Measurements from ENCODE around the gene JPT1. TPM values are rescaled to one million over a fixed set of nuclear protein-coding genes. Genes with fewer than 3 reads are reported as not detected.

The JPT1 gene
- total RNA-seq, 1 experiment from 2014 or later, result 265 TPM

DNA sequence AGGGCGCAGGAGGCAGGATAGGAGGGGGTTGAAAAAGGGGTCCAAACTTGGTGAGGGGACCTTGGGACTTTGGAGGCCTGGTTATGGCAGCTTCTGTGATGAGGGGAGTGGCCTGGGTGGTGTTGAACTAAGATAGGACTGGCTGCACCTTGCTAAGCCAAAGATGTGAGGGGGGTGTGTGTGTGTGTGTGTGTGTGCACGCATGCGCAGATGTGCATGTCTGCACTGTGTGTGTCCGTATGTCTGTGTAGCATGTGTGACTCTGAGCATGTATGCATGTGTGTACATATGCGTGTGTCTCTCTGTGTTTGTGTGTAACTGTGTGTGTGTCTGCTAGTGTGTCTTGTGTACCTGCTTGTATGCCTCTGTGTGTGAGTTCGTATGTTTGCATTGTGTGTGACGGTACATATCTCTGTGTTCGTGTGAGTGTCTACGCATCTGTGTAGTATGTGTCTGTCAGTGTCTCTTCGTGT is 62.4 kb downstream of the JPT1 start:
- H3K23me2 ChIP-seq (ENCODE audit: insufficient read length, low read depth, low read length, poor library complexity, severe bottlenecking), result peaks cover 7% of the 10 kb centered on the region
- no peak overlapping the region for H3T11ph ChIP-seq (ENCODE audit: low read length)
- no peak overlapping the region for H2AFZ ChIP-seq (ENCODE audit: low read length)
- no peak overlapping the region for H3K18ac ChIP-seq (ENCODE audit: insufficient read length, low read depth, low read length)
- H2BK15ac ChIP-seq (ENCODE audit: low read depth, low read length), result no peak overlapping the region
- Mint-ChIP-seq H3K27me3 (ENCODE audit: low read depth) (no peaks in the 10 kb centered on the region), H3K27ac (peak overlapping the region in 2 of 3 experiments; percentile 0 to 53; a peak in 3 of 7 replicates), H3K9me3 (no peaks in the 10 kb centered on the region), H3K36me3 (ENCODE audit: insufficient read depth in 1 of 3, low read depth in 3 of 3) (peaks cover 2 to 9% (median 5%) of the 10 kb centered on the region in 3 experiments), H3K4me3 (peak overlapping the region in 1 of 2 experiments; percentile 34; a peak in 2 of 5 replicates), H3K4me1 (peaks cover 41 to 47% of the 10 kb centered on the region in 2 experiments)
- no peak overlapping the region for H3K14ac ChIP-seq (ENCODE audit: insufficient read depth, low read length)
- H2BK120ac ChIP-seq (ENCODE audit: low read depth, low read length, poor library complexity, severe bottlenecking), result no peak overlapping the region
- no peak overlapping the region for H3K4me2 ChIP-seq (ENCODE audit: insufficient read depth, insufficient read length, low read length)
- H3K79me2 ChIP-seq (ENCODE audit: insufficient read depth, low read length), result no peaks in the 10 kb centered on the region; the same call in 1 of the 2 replicates
- no peak overlapping the region for H4K8ac ChIP-seq (replicated peaks; ENCODE audit: insufficient read length, low read depth, low read length)
- WGBS (ENCODE audit: extremely low coverage, insufficient read length, low lambda C conversion rate), result no CpG with 5 or more reads among the region's 10 CpGs
- H3K4me1 ChIP-seq (ENCODE audit: insufficient read depth, low read length), result peaks cover 5% of the 10 kb centered on the region; the same call in 1 of the 2 replicates
- H3K27me3 ChIP-seq (ENCODE audit: insufficient read depth, low read length), result no peaks in the 10 kb centered on the region
- H4K91ac ChIP-seq (ENCODE audit: insufficient read length, low read depth, low read length), result no peak overlapping the region
- H4K5ac ChIP-seq (ENCODE audit: insufficient read length, low read depth, low read length), result no peak overlapping the region
- no peaks in the 10 kb centered on the region for H3K9me3 ChIP-seq (ENCODE audit: control insufficient read depth, low read depth, low read length)
- no peak for DNase-seq
- H3K4ac ChIP-seq (ENCODE audit: low read depth, low read length), result no peak overlapping the region
- no peak overlapping the region for H2AK5ac ChIP-seq (ENCODE audit: insufficient read length, low read length)
- H2BK20ac ChIP-seq (ENCODE audit: low read depth, low read length, poor library complexity, severe bottlenecking), result no peak overlapping the region
- no peaks in the 10 kb centered on the region for H3K79me1 ChIP-seq (ENCODE audit: insufficient read depth, low read depth, low read length, poor library complexity, severe bottlenecking)
- H4K20me1 ChIP-seq (ENCODE audit: control insufficient read depth, insufficient read depth, insufficient read length), result no peaks in the 10 kb centered on the region
- TF ChIP-seq, protein P1, sequence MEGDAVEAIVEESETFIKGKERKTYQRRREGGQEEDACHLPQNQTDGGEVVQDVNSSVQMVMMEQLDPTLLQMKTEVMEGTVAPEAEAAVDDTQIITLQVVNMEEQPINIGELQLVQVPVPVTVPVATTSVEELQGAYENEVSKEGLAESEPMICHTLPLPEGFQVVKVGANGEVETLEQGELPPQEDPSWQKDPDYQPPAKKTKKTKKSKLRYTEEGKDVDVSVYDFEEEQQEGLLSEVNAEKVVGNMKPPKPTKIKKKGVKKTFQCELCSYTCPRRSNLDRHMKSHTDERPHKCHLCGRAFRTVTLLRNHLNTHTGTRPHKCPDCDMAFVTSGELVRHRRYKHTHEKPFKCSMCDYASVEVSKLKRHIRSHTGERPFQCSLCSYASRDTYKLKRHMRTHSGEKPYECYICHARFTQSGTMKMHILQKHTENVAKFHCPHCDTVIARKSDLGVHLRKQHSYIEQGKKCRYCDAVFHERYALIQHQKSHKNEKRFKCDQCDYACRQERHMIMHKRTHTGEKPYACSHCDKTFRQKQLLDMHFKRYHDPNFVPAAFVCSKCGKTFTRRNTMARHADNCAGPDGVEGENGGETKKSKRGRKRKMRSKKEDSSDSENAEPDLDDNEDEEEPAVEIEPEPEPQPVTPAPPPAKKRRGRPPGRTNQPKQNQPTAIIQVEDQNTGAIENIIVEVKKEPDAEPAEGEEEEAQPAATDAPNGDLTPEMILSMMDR (conservative IDR thresholded peaks at IDR 0.05), result no peak
- no peak overlapping the region for H2BK5ac ChIP-seq (ENCODE audit: insufficient read length, low read length)
- no peak overlapping the region for H3K23ac ChIP-seq (ENCODE audit: insufficient read length, low read depth, low read length)
- H3K27ac ChIP-seq (ENCODE audit: insufficient read length, low read depth, low read length), result no peak overlapping the region
- H3K56ac ChIP-seq (ENCODE audit: insufficient read length, low read depth, low read length), result no peak overlapping the region
- no peak overlapping the region for H3K9ac ChIP-seq (ENCODE audit: extremely low read depth, insufficient read length, low read length)
- no peak overlapping the region for H2BK12ac ChIP-seq (ENCODE audit: insufficient read length, low read depth, low read length)

Data from H9 (cell line).